ENCODE data around the gene SNORC.

SNORC gene

GRCh38 chr2:232925821-232926156 is 55.7 kb downstream of the SNORC start:
- no peak for DNase-seq (ENCODE audit: low spot score)

DNA sequence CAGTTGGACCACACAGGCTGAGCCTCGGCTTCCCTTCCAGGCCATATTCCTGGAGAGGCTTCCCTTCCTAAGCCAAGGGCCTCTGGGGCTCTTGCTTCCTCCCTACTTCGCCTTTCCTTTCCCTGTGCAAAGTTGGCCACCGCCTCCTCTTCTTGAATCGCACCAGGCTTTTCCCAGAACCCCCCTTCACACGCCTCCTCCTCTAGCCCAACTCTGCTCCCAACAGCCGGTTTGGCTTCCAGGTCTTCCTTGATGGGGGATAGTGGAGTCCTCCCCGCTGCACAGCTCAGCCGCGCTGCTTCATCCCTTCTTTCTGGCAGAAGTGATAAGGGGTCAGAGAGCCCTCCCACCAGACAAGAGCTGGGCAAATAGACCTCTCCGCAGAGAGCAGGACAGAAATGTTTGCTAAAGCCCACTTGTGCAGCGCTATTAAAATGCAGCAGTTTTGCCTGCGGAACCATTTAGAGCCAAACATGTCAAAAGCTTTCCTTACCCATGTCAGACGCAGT is 56.4 kb downstream of the SNORC start:
- DNase-seq (ENCODE audit: low spot score), result no peak

- DNase-seq (ENCODE audit: low spot score), result no peak
These were observed 57.1 kb downstream of the SNORC start for GRCh38 chr2:232927032-232927792.

DNA sequence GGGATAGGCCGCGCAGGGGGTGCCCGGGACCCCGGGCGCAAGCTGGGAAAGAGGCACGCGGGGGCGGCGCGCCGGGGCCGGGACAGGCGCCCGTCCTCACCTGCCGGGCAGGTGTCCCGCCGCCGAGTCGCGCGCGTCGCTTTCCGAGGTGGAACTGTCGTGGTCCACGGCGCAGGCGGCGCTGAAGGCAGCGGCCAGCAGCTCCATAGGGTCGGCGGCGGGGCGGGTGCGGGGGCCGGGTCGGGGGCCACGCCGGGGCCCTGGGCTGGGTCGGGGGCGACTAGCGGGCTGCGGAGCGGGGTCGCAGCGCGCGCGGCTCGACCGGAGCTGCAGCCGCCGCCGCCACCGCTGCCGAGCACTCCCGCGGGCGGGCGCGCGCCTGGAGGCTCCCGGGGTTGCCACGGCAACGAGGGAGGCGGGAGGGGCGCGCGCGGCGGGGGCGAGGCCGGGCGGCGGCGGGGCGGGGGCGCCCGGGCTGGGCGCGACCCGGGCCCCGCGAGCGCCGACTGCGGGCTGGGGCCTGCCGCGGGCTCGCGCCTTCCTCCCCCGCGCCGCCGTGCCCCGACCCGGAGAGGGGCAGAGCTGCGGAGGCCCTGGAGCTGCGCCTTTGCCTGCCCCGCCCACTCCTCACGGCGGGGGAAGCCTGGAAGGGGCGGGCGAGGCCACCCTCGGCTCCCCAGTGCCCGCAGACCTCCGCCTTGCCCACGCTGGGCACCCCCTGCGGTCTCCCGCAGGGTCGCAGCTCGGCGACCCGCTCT is 57.9 kb downstream of the SNORC start:
- DNase-seq (ENCODE audit: low spot score), result no peak

Small RNAs within 50 kb of the gene (small RNA-seq; reads per million reads assigned to genes)
- gene RF00019, result 0 reads per million in 2 experiments

All from SK-N-DZ (cell line).